MG63 (cell line): ENCODE results near the gene PNMA8A. TPM values are rescaled to one million over a fixed set of nuclear protein-coding genes. Genes with fewer than 3 reads are reported as not detected.
A peak's percentile ranks its signal among the peaks of the same experiment; 100 is the strongest.
"Not testable (repeated sequence)": the region's sequence is repeated elsewhere in the genome, so short reads cannot be mapped to it uniquely, and the experiment has no call there.

ENCODE experiments used
- DNase-seq: peaks from one replicate; pipeline ENCODE4 v3.0.0-alpha.2; 2020
- H3K27me3 ChIP-seq: fragments of 250-450 bp; sonication (Bioruptor Pico); 2 replicates; pipeline ENCODE4 v1.5.1; 2020; ENCODE audit warnings: mild to moderate bottlenecking, moderate library complexity
- H3K36me3 ChIP-seq: fragments of 250-450 bp; sonication (Bioruptor Pico); 2 replicates; pipeline ENCODE4 v1.5.1; 2020; ENCODE audit warnings: mild to moderate bottlenecking, moderate library complexity
- H3K4me3 ChIP-seq: fragments of 250-450 bp; sonication (Bioruptor Pico); 2 replicates; pipeline ENCODE4 v1.5.1; 2020; ENCODE audit warnings: mild to moderate bottlenecking, moderate library complexity
- H3K9me3 ChIP-seq: fragments of 250-450 bp; sonication (Bioruptor Pico); 2 replicates; pipeline ENCODE4 v1.5.1; 2020; ENCODE audit warnings: mild to moderate bottlenecking, moderate library complexity
- total RNA-seq: library from RNA; depleted of rRNA; stranded (reverse); fragments of >200 nt; shearing (Covaris generic); gene quantifications from 2 replicates; pipeline ENCODE4 v1.2.3, GENCODE V29; 2014; ENCODE audit warnings: low replicate concordance; rRNA removed

The PNMA8A gene, protein sequence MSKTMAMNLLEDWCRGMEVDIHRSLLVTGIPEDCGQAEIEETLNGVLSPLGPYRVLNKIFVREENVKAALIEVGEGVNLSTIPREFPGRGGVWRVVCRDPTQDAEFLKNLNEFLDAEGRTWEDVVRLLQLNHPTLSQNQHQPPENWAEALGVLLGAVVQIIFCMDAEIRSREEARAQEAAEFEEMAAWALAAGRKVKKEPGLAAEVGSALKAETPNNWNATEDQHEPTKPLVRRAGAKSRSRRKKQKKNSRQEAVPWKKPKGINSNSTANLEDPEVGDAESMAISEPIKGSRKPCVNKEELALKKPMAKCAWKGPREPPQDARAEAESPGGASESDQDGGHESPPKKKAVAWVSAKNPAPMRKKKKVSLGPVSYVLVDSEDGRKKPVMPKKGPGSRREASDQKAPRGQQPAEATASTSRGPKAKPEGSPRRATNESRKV
- 0.22 and 0.46 TPM in 2 replicates for total RNA-seq

DNA sequence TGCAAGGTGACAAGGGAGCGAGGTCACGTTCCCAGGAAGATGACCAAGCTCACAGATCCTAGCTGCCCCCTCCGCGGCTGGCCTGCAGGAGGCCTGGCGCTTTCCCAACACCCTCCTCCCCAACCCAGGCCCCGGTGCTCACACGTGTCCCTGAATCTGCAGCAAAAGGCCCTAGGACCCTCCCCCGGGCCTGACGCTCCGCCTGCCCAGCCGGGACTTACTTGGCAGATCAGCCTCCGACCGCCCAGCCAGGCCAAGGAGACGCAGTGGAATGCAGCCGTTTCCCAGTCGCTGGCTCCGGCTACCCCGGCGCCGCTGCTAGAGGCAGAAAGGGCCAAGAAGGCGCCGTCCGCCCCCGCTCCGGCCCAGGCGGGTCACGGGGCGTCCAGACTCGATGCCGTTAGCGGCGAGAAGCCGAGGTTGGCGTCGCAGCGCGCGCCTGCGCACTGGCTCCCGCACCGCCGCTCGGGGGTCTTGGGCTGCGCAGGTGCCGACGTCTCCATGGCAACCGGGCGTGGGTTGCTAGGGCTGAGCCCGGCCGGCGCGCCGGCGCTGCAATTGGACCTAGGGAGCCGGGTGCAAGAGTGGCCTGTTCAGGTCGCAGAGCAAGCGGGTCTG lies at the start of gene PNMA8A:
TSS of gene PNMA8A (minus strand) at position 448 of the 618 bp plus-strand sequence. CDS start 528 bp downstream, outside the sequence.
- H3K4me3 ChIP-seq: no peak within 1 kb of the TSS
- no peaks in the 10 kb centered on the region for H3K36me3 ChIP-seq
- H3K27me3 ChIP-seq: no peaks in the 10 kb centered on the region
- H3K9me3 ChIP-seq: no peaks in the 10 kb centered on the region
- DNase-seq: peak; percentile 82

DNA sequence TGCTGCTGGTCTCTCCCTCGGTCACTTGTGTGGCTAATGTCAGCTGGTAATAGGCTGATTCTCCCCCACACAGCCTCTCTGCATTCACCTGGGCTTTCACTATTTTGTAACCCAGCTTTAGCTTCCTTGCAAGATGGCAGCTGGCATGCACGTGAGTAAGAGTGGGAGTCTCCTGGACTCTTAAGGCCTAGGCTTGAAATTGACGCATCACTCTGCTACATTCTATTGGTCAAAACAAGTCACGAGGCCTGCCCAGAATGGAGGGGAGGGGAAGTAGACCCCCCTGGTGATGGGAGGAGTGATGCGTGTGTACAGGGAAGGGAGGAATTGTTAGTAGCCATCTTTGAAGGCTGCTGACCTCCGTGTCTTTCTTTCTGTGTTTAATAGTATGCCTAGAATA lies 49.3 kb upstream of the PNMA8A start:
- Histone ChIP-seq H3K9me3 (peaks cover 3% of the 10 kb centered on the region; the same call in 1 of the 2 replicates), H3K36me3 (no peaks in the 10 kb centered on the region), H3K27me3 (no peaks in the 10 kb centered on the region), H3K4me3 (no peak overlapping the region)
- DNase-seq: no peak

DNA sequence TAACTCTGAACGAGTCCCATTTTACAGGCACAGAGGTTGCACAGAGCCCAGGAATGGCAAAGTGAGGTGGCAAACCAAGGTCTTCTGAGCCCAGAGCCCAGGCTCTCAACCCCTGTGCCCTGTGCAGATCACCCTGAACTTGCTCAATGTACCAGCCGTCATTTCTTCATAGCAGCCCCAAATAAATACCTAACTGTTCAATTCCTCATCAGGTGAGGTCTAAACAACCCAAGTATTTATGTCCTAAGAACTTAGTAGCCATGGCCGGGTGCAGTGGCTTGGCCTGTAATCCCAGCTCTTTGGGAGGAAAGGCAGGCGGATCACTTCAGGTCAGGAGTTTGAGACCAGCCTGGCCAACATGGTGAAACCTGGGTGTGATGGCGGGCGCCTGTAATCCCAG lies 46.1 kb upstream of the PNMA8A start:
- H3K27me3 ChIP-seq: no peaks in the 10 kb centered on the region
- DNase-seq: no peak
- no peak overlapping the region for H3K4me3 ChIP-seq
- no peaks in the 10 kb centered on the region for H3K36me3 ChIP-seq
- no peaks in the 10 kb centered on the region for H3K9me3 ChIP-seq

DNA sequence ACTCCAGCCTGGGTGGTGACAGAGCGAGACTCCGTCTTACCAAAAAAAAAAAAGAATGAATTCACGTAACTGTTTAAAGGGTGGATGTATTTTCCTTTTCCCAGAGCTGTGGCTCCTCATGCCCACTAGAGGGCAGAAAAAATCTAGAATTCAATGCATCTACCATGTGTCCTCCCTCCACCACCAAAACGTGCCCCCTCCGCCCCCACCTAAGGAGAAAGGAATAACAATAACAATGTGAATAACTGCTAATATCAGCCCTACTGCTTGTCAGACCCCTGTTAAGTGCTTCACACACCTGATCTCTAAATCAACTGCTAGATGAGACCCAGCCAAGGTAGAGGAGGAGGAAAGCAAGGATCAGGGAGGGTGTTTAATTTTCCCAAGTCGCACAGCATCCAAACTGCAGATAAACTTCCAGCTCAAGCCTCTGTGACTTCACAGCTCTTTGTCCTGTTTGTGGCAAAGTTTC lies 44.6 kb upstream of the PNMA8A start:
- H3K9me3 ChIP-seq: no peaks in the 10 kb centered on the region

DNA sequence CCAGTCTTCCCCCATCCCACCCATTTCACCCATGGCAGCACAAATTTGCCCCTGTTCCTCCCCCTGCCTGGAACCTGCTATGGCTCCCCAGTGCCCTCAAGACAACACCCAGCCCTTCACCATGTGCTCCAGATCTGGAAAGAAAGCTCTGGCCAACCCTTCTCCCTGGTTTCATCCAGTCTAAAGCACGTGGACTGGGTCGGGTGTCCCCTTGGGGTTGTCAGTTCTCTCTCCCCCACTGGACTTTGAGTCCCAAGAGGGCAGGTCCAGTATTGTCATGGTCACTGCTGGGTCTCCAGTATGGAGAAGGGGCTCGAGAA lies 43.9 kb upstream of the PNMA8A start:
- Histone ChIP-seq H3K27me3 (no peaks in the 10 kb centered on the region), H3K9me3 (no peaks in the 10 kb centered on the region), H3K4me3 (no peak overlapping the region), H3K36me3 (no peaks in the 10 kb centered on the region)
- DNase-seq: no peak

More for the DNA sequence above, 44.6 kb upstream of the PNMA8A start:
- H3K4me3 ChIP-seq: no peak overlapping the region
- no peaks in the 10 kb centered on the region for H3K36me3 ChIP-seq
- peak; percentile 33 for DNase-seq
- no peaks in the 10 kb centered on the region for H3K27me3 ChIP-seq

DNA sequence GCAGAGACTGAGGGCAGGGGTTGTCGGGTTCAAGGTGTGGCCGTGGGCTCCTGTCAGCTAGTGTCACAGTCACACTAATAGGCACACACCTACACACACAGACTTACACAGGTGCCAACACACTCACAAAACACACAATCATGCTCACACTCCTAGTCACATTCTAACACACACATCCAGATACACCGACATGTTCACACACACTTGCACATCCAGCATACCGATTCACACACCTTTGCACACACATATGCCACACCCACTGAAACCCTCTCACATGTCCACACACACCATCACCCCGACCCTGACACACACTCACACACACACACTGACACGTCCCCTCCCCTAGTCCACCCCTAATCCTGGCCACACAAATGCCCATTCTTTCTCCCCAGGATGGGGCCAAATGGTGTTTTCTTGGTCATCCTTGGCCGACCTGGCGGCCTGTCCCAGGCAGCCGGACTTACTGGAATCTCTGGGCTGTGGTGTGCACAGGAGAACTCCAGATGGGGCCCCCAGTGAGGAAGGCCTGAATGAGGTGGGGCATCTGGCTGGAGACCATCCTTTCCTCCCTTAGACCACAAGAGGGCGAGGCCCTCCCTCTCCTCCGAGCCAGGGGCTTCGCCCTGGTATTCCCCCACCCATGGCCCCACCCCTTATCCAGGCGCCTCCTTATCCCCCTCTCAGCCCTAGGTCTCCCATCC lies 43.4 kb upstream of the PNMA8A start:
- Histone ChIP-seq H3K27me3 (no peaks in the 10 kb centered on the region), H3K36me3 (no peaks in the 10 kb centered on the region), H3K9me3 (no peaks in the 10 kb centered on the region), H3K4me3 (no peak overlapping the region)
- DNase-seq: no peak

DNA sequence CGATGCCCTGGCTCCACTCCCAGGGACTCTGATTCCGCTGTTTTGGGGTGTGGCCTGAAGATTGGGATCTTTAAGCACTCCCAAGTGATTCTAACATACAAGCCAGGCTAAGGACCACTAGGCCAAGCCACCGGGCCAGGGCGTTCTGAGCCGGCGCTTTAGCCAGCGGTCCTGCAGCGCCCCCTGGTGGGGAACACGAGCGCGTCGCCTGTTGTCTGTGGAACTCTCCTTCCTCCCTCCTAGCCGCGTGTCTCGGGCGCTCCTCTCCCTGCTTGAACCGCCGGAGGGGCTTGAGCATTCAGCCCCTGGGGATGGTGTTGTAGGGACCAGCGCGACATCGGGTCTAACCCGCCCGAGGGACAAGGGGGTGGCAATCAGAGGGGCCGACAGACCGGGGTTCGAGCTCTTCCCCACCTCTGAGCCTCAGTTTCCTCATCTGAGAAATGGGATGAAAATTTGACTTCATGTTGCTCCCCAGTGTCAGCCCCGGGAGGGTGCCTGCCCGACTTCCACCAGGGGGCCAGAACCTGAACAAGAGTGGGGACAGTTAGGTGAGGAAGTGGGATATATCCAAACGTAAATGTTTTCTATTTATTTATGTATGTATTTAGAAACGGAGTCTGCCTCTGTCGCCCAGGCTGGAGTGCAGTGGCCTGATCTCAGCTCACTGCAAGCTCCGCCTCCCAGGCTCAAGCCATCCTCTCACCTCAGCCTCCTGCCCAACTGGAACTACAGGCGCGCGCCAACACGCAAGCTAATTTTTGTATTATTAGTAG lies 42.3 kb upstream of the PNMA8A start:
- no peak overlapping the region for H3K4me3 ChIP-seq
- H3K36me3 ChIP-seq: no peaks in the 10 kb centered on the region
- H3K27me3 ChIP-seq: no peaks in the 10 kb centered on the region
- peak; percentile 78 for DNase-seq
- no peaks in the 10 kb centered on the region for H3K9me3 ChIP-seq

DNA sequence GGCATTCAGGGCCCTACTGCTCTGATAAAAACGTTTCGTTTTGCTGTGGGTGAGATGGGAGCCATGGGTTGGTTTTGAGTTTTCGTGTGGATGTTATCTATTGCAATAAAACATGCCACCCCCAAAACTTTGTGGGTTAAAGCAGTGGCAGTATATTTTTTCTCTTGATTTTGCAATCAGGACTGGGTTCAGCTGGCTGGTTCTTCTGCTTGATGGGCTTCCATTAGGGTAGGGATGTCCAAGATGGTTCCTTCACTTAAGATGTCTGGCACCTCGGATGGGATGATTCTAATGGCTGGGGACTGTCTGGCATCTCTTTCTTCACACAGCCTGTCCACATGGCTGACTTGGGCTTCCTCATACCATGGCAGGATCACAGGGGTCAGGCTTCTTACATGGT lies 39.9 kb upstream of the PNMA8A start:
- Histone ChIP-seq H3K36me3 (no peaks in the 10 kb centered on the region), H3K4me3 (no peak overlapping the region), H3K27me3 (no peaks in the 10 kb centered on the region), H3K9me3 (no peaks in the 10 kb centered on the region)
- DNase-seq: no peak

DNA sequence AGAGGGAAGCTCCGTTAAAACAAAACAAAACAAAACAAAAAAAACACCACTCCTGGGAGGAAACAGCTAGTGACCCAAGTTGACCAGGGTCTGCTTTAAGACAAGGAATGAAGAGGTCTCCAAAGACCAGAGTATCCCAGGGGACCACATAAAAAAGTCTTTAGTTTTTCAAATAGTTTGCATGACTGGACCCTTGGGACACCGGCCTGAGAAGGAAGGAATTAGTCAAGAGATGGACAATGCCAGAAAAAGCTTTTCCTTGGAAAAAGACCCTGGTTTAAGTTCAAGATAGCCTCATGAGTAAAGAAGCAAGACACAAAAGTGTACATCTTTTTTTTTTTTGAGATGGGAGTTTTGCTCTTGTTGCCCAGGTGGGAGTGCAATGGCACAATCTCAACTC lies 36.8 kb upstream of the PNMA8A start:
- DNase-seq: no peak
- Histone ChIP-seq H3K4me3 (no peak overlapping the region), H3K36me3 (no peaks in the 10 kb centered on the region), H3K27me3 (no peaks in the 10 kb centered on the region), H3K9me3 (peaks cover 4% of the 10 kb centered on the region; the same call in 1 of the 2 replicates)

DNA sequence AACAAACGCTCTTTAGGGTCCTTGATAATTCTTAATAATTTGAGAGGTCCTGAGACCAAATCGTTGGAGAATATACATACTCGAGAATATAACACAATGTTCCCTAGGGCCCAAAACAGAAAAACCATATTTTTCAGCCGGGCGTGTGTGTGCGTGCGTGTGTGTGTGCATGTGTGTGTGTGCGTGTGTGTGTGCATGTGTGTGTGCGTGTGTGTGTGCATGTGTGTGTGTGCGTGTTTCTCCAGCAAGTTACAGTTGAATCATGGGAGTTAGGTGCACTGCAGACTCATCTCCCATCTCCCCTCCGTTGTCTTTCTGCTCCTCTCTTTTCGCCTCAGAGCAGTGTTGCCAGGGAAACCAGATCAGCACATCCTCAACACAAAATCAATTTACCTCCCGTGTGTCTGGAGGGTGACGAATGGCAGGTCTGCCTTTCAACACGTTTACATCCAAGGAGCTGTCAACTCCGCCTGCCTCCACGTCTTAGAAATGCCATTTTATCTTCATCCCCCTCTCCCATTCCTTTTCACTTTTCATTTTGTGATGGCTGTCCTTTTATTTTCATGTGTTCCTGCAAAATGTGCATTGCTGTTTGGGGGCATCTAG lies 32.6 kb upstream of the PNMA8A start:
- Histone ChIP-seq H3K4me3 (no peak overlapping the region), H3K27me3 (peaks cover 10% of the 10 kb centered on the region; the same call in 1 of the 2 replicates), H3K9me3 (peaks cover 4% of the 10 kb centered on the region; the same call in 1 of the 2 replicates), H3K36me3 (no peaks in the 10 kb centered on the region)
- DNase-seq: no peak

DNA sequence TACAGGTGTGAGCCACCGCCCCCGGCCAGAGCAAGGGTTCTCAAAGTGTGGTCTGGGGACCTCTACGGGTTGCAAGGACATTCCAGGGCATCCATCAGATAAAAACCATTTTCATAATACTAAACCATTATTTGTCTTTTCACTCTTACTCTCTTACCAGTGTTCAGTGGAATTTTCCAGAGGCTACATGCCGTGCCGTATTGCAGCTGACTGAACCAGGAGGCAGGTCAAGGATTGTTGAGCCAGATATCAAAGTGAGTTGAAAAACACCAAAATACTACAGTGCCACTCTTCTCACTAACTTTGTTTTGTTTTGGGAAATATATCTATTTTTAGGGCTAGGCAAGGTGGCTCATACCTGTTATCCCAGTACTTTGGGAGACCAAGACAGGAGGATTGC lies 31.5 kb upstream of the PNMA8A start:
- Histone ChIP-seq H3K27me3 (peaks cover 10% of the 10 kb centered on the region; the same call in 1 of the 2 replicates), H3K9me3 (peaks cover 4% of the 10 kb centered on the region; the same call in 1 of the 2 replicates), H3K4me3 (no peak overlapping the region), H3K36me3 (no peaks in the 10 kb centered on the region)
- no peak for DNase-seq

DNA sequence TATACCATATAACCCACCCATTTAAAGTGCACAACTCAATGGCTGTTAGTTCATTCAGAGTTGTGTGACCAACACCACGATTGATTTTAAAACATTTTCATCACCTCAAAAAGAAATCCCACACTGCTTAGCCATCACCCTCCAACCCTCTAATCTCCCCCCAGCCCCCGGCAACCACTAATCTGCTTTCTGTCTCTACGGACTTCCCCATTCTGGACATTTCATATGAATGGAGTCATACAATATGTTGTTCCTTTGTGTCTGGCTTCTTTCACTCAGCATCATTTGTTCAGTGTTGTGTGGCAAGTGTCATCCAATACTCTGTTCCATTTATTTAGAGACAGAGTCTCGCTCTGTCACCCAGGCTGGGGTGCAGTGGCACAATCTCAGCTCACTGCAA lies 28.3 kb upstream of the PNMA8A start:
- Histone ChIP-seq H3K36me3 (no peaks in the 10 kb centered on the region), H3K9me3 (peaks cover 1% of the 10 kb centered on the region; the same call in 1 of the 2 replicates), H3K27me3 (peaks cover 10% of the 10 kb centered on the region; the same call in 1 of the 2 replicates), H3K4me3 (no peak overlapping the region)
- no peak for DNase-seq

DNA sequence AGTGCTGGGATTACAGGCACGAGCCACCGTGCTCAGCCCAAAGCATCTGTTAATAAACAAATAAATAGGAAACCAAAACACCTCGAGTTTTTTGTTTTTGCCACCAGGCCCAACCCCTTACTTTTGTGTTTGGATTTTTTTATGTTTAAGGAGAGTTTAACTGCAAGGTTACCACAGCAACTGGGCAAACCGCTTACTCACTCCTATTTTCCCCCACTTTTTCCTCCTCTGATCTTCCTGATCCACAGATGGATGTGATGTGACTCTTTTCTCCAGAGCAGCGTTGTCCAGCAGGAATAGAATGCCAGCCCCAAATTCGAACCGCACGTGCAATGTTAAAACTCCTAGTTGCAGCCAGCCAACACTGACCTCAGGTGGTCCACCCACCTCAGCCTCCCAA lies 26.4 kb upstream of the PNMA8A start:
- Histone ChIP-seq H3K4me3 (no peak overlapping the region), H3K9me3 (no peaks in the 10 kb centered on the region), H3K36me3 (no peaks in the 10 kb centered on the region), H3K27me3 (peaks cover 10% of the 10 kb centered on the region; the same call in 1 of the 2 replicates)
- no peak for DNase-seq

DNA sequence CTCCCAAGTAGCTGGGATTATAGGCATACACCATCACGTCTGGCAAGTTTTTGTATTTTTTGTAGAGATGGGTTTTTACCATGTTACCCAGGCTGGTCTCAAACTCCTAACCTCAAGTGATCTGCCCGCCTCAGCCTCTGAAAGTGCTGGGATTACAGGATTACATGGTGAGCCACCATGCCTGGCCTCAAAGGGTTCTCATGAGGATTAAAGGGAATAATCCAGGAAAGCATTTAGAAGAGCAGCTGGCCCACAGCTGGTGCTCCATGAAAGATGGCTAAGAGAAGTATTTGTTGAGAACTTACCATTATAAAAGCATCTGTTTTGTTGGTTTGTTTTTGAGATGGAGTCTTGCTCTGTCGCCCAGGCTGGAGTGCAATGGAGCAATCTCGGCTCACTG lies 25.5 kb upstream of the PNMA8A start:
- H3K27me3 ChIP-seq: not testable (repeated sequence)

DNA sequence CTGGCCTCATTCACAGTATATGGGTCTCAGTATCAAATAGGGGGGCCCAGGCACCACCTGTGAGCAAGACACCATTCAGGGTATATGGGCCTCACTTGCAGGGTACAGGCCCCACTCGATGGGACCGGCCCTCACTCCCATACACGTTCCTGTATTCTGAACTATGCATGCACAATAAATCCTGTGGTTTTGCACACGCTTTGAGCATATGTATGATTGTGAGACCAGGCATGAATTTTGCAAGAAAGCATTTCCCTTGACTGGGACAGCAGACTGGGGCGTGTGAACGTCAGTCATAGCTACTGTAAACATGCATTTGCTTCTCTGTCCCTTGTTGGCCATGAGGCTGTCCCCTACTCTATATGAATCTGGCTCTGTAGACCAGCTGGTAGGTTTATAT lies 24.9 kb upstream of the PNMA8A start:
- Histone ChIP-seq H3K9me3 (no peaks in the 10 kb centered on the region), H3K27me3 (peaks cover 10% of the 10 kb centered on the region; the same call in 1 of the 2 replicates), H3K4me3 (no peak overlapping the region), H3K36me3 (no peaks in the 10 kb centered on the region)
- DNase-seq: no peak

More for the DNA sequence above, 25.5 kb upstream of the PNMA8A start:
- not testable (repeated sequence) for H3K36me3 ChIP-seq, DNase-seq, H3K4me3 ChIP-seq, H3K9me3 ChIP-seq

DNA sequence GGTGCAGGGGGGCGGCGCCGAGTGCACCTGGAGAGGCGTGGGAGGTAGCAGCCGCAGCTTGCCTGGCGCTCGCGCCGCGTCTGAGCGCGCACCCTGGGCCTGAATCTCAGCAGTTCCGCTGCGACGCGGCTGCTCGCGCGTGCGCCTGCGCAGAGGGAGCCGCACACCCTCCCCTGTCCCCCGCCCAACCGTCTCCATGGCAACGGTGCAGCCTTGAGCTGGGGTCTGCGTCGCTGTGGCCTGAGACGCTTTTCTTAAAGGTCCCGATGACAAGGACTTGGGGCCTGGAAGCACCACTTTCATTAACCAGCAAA lies 24.4 kb upstream of the PNMA8A start, which contains the start of gene PNMA8B:
TSS of gene PNMA8B (minus strand) at position 82 of the 314 bp plus-strand sequence. CDS start 402 bp downstream, outside the sequence.
- H3K27me3 ChIP-seq: peaks cover 8% of the 10 kb centered on the region; the same call in 1 of the 2 replicates
- no peaks in the 10 kb centered on the region for H3K36me3 ChIP-seq
- H3K9me3 ChIP-seq: no peaks in the 10 kb centered on the region
- no peak for DNase-seq
- H3K4me3 ChIP-seq: no peak within 1 kb of the TSS
